Measurements from ENCODE around the gene ANKLE1. TPM values are rescaled to one million over a fixed set of nuclear protein-coding genes. Genes with fewer than 3 reads are reported as not detected.

The ANKLE1 gene
- total RNA-seq, 1 experiment from 2014 or later: 9.1 TPM

- H3K4me1 Mint-ChIP-seq: peaks cover 43% of the 10 kb centered on the region
- H3K9me3 Mint-ChIP-seq: no peaks in the 10 kb centered on the region
- no peak overlapping the region for H3K4me3 Mint-ChIP-seq
- H3K27ac Mint-ChIP-seq: peak overlapping the region; percentile 54
- TF ChIP-seq E2F5 (CRISPR knock-in tag; IDR thresholded peaks at IDR 0.05) (no peak), ZBTB21 (CRISPR knock-in tag; IDR thresholded peaks at IDR 0.05; ENCODE audit: borderline replicate concordance) (no peak), ZMAT4 (CRISPR knock-in tag; IDR thresholded peaks at IDR 0.05) (no peak), USF2 (CRISPR knock-in tag; IDR thresholded peaks at IDR 0.05) (no peak), MYBL2 (CRISPR knock-in tag; IDR thresholded peaks at IDR 0.05) (no peak), ZBTB43 (CRISPR knock-in tag; IDR thresholded peaks at IDR 0.05) (no peak), FOXJ3 (CRISPR knock-in tag; IDR thresholded peaks at IDR 0.05; ENCODE audit: borderline replicate concordance) (no peak), E2F4 (CRISPR knock-in tag; IDR thresholded peaks at IDR 0.05; ENCODE audit: borderline replicate concordance, low read depth) (no peak), SMAD4 (CRISPR knock-in tag; IDR thresholded peaks at IDR 0.05) (no peak), NFATC4 (CRISPR knock-in tag; IDR thresholded peaks at IDR 0.05) (no peak), ATF2 (CRISPR knock-in tag; IDR thresholded peaks at IDR 0.05; ENCODE audit: borderline replicate concordance, low read depth) (no peak), NFYB (CRISPR knock-in tag; conservative IDR thresholded peaks at IDR 0.05; ENCODE audit: low read depth) (no peak), ZNF232 (CRISPR knock-in tag; IDR thresholded peaks at IDR 0.05) (no peak)
- DNase-seq (ENCODE audit: low spot score) (no peak), ATAC-seq (no peak)
- H3K36me3 Mint-ChIP-seq: peaks cover 10% of the 10 kb centered on the region
- no peaks in the 10 kb centered on the region for H3K27me3 Mint-ChIP-seq (ENCODE audit: low read depth)
- ChIA-PET POLR2A (no interaction called here), CTCF (no interaction called here)
Observed at GRCh38 chr19:17240826-17241399, 40.8 kb upstream of the ANKLE1 start.

- H3K27ac Mint-ChIP-seq: peak overlapping the region; percentile 89
- ChIA-PET CTCF (interaction anchor here (0.6 to 3.7 kb wide), 7 partner anchors 7 to 114 kb away, joined by 3 to 11 read pairs (median 3); partner anchors contain the start of gene OCEL1), POLR2A (interaction anchor here (0.7 to 2.3 kb wide), 3 partner anchors 14 to 27 kb away, joined by 3 to 9 read pairs (median 4); partner anchors contain the start of gene USE1)
- no peaks in the 10 kb centered on the region for H3K9me3 Mint-ChIP-seq
- no peak for ATAC-seq
- H3K36me3 Mint-ChIP-seq: peaks cover 10% of the 10 kb centered on the region
- H3K4me3 Mint-ChIP-seq: peak overlapping the region; percentile 97
- peaks cover 42% of the 10 kb centered on the region for H3K4me1 Mint-ChIP-seq
- TF ChIP-seq ZNF138 (CRISPR knock-in tag; conservative IDR thresholded peaks at IDR 0.05) (no peak), SP1 (CRISPR knock-in tag; conservative IDR thresholded peaks at IDR 0.05) (no peak), RELA (CRISPR knock-in tag; IDR thresholded peaks at IDR 0.05; ENCODE audit: borderline replicate concordance) (no peak), FOXK1 (CRISPR knock-in tag; IDR thresholded peaks at IDR 0.05) (no peak), KAT7 (CRISPR knock-in tag; IDR thresholded peaks at IDR 0.05; ENCODE audit: borderline replicate concordance) (no peak), ZNF121 (CRISPR knock-in tag; IDR thresholded peaks at IDR 0.05) (no peak), ZBTB21 (CRISPR knock-in tag; IDR thresholded peaks at IDR 0.05; ENCODE audit: borderline replicate concordance) (no peak), FOXJ3 (CRISPR knock-in tag; IDR thresholded peaks at IDR 0.05; ENCODE audit: borderline replicate concordance) (no peak), CBFB (CRISPR knock-in tag; IDR thresholded peaks at IDR 0.05; ENCODE audit: low read depth) (no peak), USF2 (CRISPR knock-in tag; IDR thresholded peaks at IDR 0.05) (no peak), ATF2 (CRISPR knock-in tag; IDR thresholded peaks at IDR 0.05; ENCODE audit: borderline replicate concordance, low read depth) (no peak), HMGXB4 (CRISPR knock-in tag; IDR thresholded peaks at IDR 0.05) (no peak), NR3C1 (CRISPR knock-in tag; conservative IDR thresholded peaks at IDR 0.05; ENCODE audit: low read depth) (no peak)
- DNase-seq (ENCODE audit: low spot score): no peak
- no peaks in the 10 kb centered on the region for H3K27me3 Mint-ChIP-seq (ENCODE audit: low read depth)
Observed at GRCh38 chr19:17242431-17243208, 39.1 kb upstream of the ANKLE1 start.

Data from WTC11 (cell line).